Stimulated activated CD4-positive, alpha-beta T cell treated with anti-CD3 and anti-CD28 coated beads, Interleukin-1b, Interleukin-23, amount 100 ng/mL, for 1 hour (primary cell): ENCODE measurements around the gene MAP10.

Source experiments
- DNase-seq, 2 donors: peaks; one replicate each; pipeline ENCODE4 v3.0.0-alpha.2; 2020; ENCODE audit warnings: low read depth in 2 of 2

Gene MAP10

GRCh38 chr1:232856541-232856940, 51.3 kb downstream of the MAP10 start:
- DNase-seq = no peak
